ENCODE results near the gene RNF157.

GRCh38 chr17:76152591-76152990 is 87.7 kb downstream of the RNF157 start:
- TF ChIP-seq CTCF (tag by site-specific recombination; IDR thresholded peaks at IDR 0.05) (no peak), YY1 (tag by site-specific recombination; IDR thresholded peaks at IDR 0.05) (no peak), ZSCAN18 (tag by site-specific recombination; IDR thresholded peaks at IDR 0.05) (no peak), ZBTB6 (tag by site-specific recombination; IDR thresholded peaks at IDR 0.05) (no peak), ZNF350 (tag by site-specific recombination; IDR thresholded peaks at IDR 0.05) (no peak), ZNF280D (tag by site-specific recombination; IDR thresholded peaks at IDR 0.05) (no peak), KLF8 (tag by site-specific recombination; IDR thresholded peaks at IDR 0.05) (no peak), FEZF1 (tag by site-specific recombination; IDR thresholded peaks at IDR 0.05) (no peak), ZNF701 (tag by site-specific recombination; IDR thresholded peaks at IDR 0.05) (no peak), ZNF843 (tag by site-specific recombination; IDR thresholded peaks at IDR 0.05) (no peak), TRIM28 (IDR thresholded peaks at IDR 0.05; ENCODE audit: borderline replicate concordance, low read length) (no peak), ZNF423 (tag by site-specific recombination; IDR thresholded peaks at IDR 0.05) (no peak), OSR2 (tag by site-specific recombination; IDR thresholded peaks at IDR 0.05) (no peak), TSHZ1 (tag by site-specific recombination; IDR thresholded peaks at IDR 0.05; ENCODE audit: borderline replicate concordance) (no peak)

All from HEK293 (cell line).